WTC11 (cell line): ENCODE results near the gene EYA2. TPM values are rescaled to one million over a fixed set of nuclear protein-coding genes. Genes with fewer than 3 reads are reported as not detected.

Experiments
- ATAC-seq: fragments of 200-7000 bp; cut with Tn5 transposase; 2 replicates; pipeline ENCODE4 v1.10.0; 2021; ENCODE audit warnings: mild to moderate bottlenecking, moderate library complexity
- CTCF ChIA-PET: fragments of 300-600 bp; sonication (Branson Sonifier 250); formaldehyde crosslinking; loops from one replicate; lab custom pipeline; 2021; ENCODE audit warnings: antibody characterized with exemption; lab: Charles Lee
- POLR2A ChIA-PET: fragments of 350-600 bp; sonication (Branson Sonifier 250); formaldehyde crosslinking; loops from one replicate; lab custom pipeline; 2021; ENCODE audit warnings: antibody characterized with exemption; lab: Charles Lee
- DNase-seq: peaks from one replicate; pipeline ENCODE4 v3.0.0; 2021; ENCODE audit warnings: low spot score
- H3K27ac Mint-ChIP-seq: 2 replicates; pipeline ENCODE4 v1.8.0; 2021; ENCODE audit warnings: mixed read lengths
- H3K27me3 Mint-ChIP-seq: 2 replicates; pipeline ENCODE4 v1.8.0; 2021; ENCODE audit warnings: low read depth, mild to moderate bottlenecking, moderate library complexity, mixed read lengths
- H3K36me3 Mint-ChIP-seq: 2 replicates; pipeline ENCODE4 v1.8.0; 2021; ENCODE audit warnings: mixed read lengths
- H3K4me1 Mint-ChIP-seq: 2 replicates; pipeline ENCODE4 v1.8.0; 2022; ENCODE audit warnings: mixed read lengths
- H3K4me3 Mint-ChIP-seq: 2 replicates; pipeline ENCODE4 v1.8.0; 2021; ENCODE audit warnings: mild to moderate bottlenecking, moderate library complexity, mixed read lengths
- H3K9me3 Mint-ChIP-seq: 2 replicates; pipeline ENCODE4 v1.8.0; 2021; ENCODE audit warnings: mixed read lengths
- ATF6 ChIP-seq: sonication (generic); formaldehyde crosslinking; IDR thresholded peaks from 2 replicates; pipeline ENCODE4 v1.8.1; 2023; ENCODE audit warnings: mild to moderate bottlenecking, missing genetic modification reagents
- CREM ChIP-seq: sonication (generic); formaldehyde crosslinking; IDR thresholded peaks from 2 replicates; pipeline ENCODE4 v1.8.1; 2022; ENCODE audit warnings: mild to moderate bottlenecking, missing genetic modification reagents, moderate library complexity
- E2F1 ChIP-seq: sonication (generic); formaldehyde crosslinking; IDR thresholded peaks from 2 replicates; pipeline ENCODE4 v1.8.0; 2022; ENCODE audit warnings: mild to moderate bottlenecking, missing genetic modification reagents
- ELF4 ChIP-seq: sonication (generic); formaldehyde crosslinking; IDR thresholded peaks from 2 replicates; pipeline ENCODE4 v1.8.1; 2022; ENCODE audit warnings: low read depth, mild to moderate bottlenecking, moderate library complexity, missing genetic modification reagents
- ERG ChIP-seq: fragments of 250-450 bp; sonication (Bioruptor Pico); IDR thresholded peaks from 2 replicates; pipeline ENCODE4 v1.8.0; 2021; ENCODE audit warnings: mild to moderate bottlenecking
- ESRRA ChIP-seq: sonication (generic); formaldehyde crosslinking; IDR thresholded peaks from 2 replicates; pipeline ENCODE4 v1.8.1; 2022; ENCODE audit warnings: mild to moderate bottlenecking, missing genetic modification reagents, borderline replicate concordance
- GRHL2 ChIP-seq: fragments of 250-450 bp; sonication (Bioruptor Pico); IDR thresholded peaks from 2 replicates; pipeline ENCODE4 v1.8.0; 2022; ENCODE audit warnings: mild to moderate bottlenecking, moderate library complexity; ENCODE audit not compliant: insufficient replicate concordance, severe bottlenecking
- MXD4 ChIP-seq: fragments of 250-450 bp; sonication (Bioruptor Pico); IDR thresholded peaks from 2 replicates; pipeline ENCODE4 v1.8.0; 2021; ENCODE audit warnings: mild to moderate bottlenecking, moderate library complexity, borderline replicate concordance
- NR1H2 ChIP-seq: sonication (generic); formaldehyde crosslinking; IDR thresholded peaks from 2 replicates; pipeline ENCODE4 v1.9.0; 2021; ENCODE audit warnings: mild to moderate bottlenecking, moderate library complexity, missing genetic modification reagents
- RORB ChIP-seq: fragments of 250-450 bp; sonication (Bioruptor Pico); IDR thresholded peaks from 2 replicates; pipeline ENCODE4 v1.9.0; 2021; ENCODE audit warnings: mild to moderate bottlenecking
- SMAD4 ChIP-seq: sonication (generic); formaldehyde crosslinking; IDR thresholded peaks from 2 replicates; pipeline ENCODE4 v1.8.0; 2022; ENCODE audit warnings: mild to moderate bottlenecking, missing genetic modification reagents
- STAT6 ChIP-seq: sonication (generic); formaldehyde crosslinking; conservative IDR thresholded peaks from 2 replicates; pipeline ENCODE4 v1.8.1; 2023; ENCODE audit warnings: mild to moderate bottlenecking, low read depth, missing genetic modification reagents, moderate library complexity
- USF2 ChIP-seq: sonication (generic); formaldehyde crosslinking; IDR thresholded peaks from 2 replicates; pipeline ENCODE4 v1.8.1; 2023; ENCODE audit warnings: mild to moderate bottlenecking, missing genetic modification reagents, moderate library complexity
- total RNA-seq: library from RNA; stranded (reverse); gene quantifications from 3 replicates; pipeline ENCODE4 v1.2.3, GENCODE V29; 2021
- TF ChIP-seq, protein P1 (sequence below): sonication (generic); formaldehyde crosslinking; IDR thresholded peaks from 2 replicates; pipeline ENCODE4 v1.8.0; 2022; ENCODE audit warnings: mild to moderate bottlenecking, missing genetic modification reagents
- TF ChIP-seq, protein P2 (sequence below): sonication (generic); formaldehyde crosslinking; IDR thresholded peaks from 2 replicates; pipeline ENCODE4 v1.8.1; 2023; ENCODE audit warnings: mild to moderate bottlenecking, moderate library complexity, missing genetic modification reagents

EYA2 gene
- total RNA-seq, 1 experiment from 2014 or later, result 1.5 TPM

DNA sequence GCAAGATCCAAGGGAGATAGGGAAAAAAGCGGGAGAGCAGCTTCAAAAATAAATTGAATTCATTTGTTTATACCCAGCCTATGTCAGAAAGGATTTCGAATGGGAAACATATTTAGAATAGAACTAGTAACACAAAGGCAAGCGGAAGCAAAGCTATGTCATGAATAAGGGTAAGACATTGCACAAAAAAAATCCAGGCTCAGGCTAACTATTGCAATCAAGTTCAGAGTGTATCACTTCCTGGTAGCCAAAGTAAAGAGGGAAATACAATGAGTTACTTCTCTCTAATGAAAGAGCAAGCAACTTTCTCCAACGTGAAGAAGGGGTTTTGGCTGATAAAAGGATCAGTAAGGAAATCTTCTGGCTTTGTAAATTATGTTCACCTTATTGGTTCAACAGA is 249.0 kb downstream of the EYA2 start:
- ATAC-seq (no peak), DNase-seq (no peak)
- 0 out of 2 replicates have a peak, but pooled peaks cover 2% of the 10 kb centered on the region for H3K4me1 Mint-ChIP-seq
- TF ChIP-seq ATF6 (CRISPR knock-in tag) (no peak), NR1H2 (CRISPR knock-in tag) (no peak), ELF4 (CRISPR knock-in tag) (no peak), STAT6 (CRISPR knock-in tag) (no peak), E2F1 (CRISPR knock-in tag) (no peak), GRHL2 (CRISPR knock-in tag) (no peak), CREM (CRISPR knock-in tag) (no peak), SMAD4 (no peak), ERG (CRISPR knock-in tag) (no peak), USF2 (CRISPR knock-in tag) (no peak), MXD4 (CRISPR knock-in tag) (no peak), ESRRA (no peak), RORB (CRISPR knock-in tag) (no peak)
- TF ChIP-seq, protein P1, sequence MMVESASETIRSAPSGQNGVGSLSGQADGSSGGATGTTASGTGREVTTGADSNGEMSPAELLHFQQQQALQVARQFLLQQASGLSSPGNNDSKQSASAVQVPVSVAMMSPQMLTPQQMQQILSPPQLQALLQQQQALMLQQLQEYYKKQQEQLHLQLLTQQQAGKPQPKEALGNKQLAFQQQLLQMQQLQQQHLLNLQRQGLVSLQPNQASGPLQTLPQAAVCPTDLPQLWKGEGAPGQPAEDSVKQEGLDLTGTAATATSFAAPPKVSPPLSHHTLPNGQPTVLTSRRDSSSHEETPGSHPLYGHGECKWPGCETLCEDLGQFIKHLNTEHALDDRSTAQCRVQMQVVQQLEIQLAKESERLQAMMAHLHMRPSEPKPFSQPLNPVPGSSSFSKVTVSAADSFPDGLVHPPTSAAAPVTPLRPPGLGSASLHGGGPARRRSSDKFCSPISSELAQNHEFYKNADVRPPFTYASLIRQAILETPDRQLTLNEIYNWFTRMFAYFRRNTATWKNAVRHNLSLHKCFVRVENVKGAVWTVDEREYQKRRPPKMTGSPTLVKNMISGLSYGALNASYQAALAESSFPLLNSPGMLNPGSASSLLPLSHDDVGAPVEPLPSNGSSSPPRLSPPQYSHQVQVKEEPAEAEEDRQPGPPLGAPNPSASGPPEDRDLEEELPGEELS (CRISPR knock-in tag), result no peak
- TF ChIP-seq, protein P2, sequence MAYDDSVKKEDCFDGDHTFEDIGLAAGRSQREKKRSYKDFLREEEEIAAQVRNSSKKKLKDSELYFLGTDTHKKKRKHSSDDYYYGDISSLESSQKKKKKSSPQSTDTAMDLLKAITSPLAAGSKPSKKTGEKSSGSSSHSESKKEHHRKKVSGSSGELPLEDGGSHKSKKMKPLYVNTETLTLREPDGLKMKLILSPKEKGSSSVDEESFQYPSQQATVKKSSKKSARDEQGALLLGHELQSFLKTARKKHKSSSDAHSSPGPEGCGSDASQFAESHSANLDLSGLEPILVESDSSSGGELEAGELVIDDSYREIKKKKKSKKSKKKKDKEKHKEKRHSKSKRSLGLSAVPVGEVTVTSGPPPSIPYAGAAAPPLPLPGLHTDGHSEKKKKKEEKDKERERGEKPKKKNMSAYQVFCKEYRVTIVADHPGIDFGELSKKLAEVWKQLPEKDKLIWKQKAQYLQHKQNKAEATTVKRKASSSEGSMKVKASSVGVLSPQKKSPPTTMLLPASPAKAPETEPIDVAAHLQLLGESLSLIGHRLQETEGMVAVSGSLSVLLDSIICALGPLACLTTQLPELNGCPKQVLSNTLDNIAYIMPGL (CRISPR knock-in tag), result no peak
- no peaks in the 10 kb centered on the region; the same call in 1 of the 2 replicates for H3K27me3 Mint-ChIP-seq
- no peak overlapping the region for H3K27ac Mint-ChIP-seq
- CTCF ChIA-PET, result no interaction called here
- peaks cover 17% of the 10 kb centered on the region for H3K9me3 Mint-ChIP-seq
- no peak overlapping the region for H3K4me3 Mint-ChIP-seq
- H3K36me3 Mint-ChIP-seq, result peaks cover 11% of the 10 kb centered on the region
- POLR2A ChIA-PET, result no interaction called here
